ENCODE measurements around the gene FPGS. TPM values are rescaled to one million over a fixed set of nuclear protein-coding genes. Genes with fewer than 3 reads are reported as not detected.

The FPGS gene
- total RNA-seq, 4 donors from 2014 or later = 46.1 to 105 (median 71.5) TPM

DNA sequence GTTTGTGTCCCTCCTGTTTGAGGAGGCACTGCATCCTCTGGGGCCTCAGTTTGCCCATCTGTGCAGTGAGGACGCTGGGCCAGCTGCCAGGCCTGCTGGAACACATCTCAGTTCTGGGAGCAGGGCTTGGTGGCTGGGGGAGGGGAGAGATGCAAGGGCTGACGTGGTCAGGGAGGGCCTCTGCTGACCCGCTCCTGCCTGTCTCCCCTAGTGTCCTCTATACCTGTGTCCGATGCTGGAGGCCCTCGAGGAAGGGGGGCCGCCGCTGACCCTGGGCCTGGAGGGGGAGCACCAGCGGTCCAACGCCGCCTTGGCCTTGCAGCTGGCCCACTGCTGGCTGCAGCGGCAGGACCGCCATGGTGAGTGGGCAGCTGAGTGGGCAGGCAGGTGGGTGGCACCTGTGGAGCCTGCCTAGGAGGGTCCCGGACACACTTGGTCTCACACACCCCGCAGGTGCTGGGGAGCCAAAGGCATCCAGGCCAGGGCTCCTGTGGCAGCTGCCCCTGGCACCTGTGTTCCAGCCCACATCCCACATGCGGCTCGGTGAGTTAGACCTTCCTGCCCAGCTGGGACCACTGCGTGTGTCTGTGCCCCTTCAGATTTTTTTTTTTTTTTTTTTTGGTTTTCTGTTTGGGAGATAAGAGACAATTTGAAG, 5.8 kb downstream of the FPGS start:
- Histone ChIP-seq H3K36me3 (peaks cover 0 to 49% (median 0%) of the 10 kb centered on the region in 3 donors), H3K27me3 (no peaks in the 10 kb centered on the region)
- no peak for TF ChIP-seq POLR2A (IDR thresholded peaks at IDR 0.05)
- TF ChIP-seq, protein P1, sequence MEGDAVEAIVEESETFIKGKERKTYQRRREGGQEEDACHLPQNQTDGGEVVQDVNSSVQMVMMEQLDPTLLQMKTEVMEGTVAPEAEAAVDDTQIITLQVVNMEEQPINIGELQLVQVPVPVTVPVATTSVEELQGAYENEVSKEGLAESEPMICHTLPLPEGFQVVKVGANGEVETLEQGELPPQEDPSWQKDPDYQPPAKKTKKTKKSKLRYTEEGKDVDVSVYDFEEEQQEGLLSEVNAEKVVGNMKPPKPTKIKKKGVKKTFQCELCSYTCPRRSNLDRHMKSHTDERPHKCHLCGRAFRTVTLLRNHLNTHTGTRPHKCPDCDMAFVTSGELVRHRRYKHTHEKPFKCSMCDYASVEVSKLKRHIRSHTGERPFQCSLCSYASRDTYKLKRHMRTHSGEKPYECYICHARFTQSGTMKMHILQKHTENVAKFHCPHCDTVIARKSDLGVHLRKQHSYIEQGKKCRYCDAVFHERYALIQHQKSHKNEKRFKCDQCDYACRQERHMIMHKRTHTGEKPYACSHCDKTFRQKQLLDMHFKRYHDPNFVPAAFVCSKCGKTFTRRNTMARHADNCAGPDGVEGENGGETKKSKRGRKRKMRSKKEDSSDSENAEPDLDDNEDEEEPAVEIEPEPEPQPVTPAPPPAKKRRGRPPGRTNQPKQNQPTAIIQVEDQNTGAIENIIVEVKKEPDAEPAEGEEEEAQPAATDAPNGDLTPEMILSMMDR (IDR thresholded peaks at IDR 0.05) = no peak

DNA sequence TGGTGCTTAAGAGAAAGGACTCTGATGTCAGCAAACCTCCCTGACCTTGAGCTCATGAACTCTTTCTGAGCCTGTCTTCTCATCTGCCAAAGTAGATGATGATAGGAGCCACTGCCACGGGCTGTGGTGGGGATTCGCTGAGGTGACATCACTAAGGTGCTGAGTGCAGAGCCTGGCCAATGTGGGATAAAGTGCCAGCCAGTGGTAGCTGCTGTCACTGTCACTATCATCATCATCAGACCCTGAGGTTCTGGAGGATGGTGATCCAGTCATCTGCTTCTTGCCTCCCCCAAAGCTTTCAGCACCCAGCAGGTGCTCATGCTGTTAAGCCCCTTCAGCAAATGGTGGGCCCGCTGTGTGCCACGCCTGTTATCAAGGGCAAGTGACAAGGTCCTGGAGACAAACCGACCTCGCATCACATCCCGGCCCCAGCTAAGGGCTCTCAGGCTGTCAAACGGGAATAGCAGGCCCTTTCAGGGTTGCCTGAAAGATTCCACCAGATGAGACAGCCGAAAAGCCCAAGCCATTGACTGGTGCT, 6.4 kb downstream of the FPGS start:
- no peak for DNase-seq
- Histone ChIP-seq H3K27ac (peak overlapping the region in 1 of 4 donors; percentile 84), H3K4me3 (peak overlapping the region in 2 of 4 donors; percentile 22 to 46), H3K4me1 (peaks cover under 1 to 24% (median 3%) of the 10 kb centered on the region in 4 donors), H3K27me3 (no peaks in the 10 kb centered on the region), H3K36me3 (peaks cover 0 to 55% (median 0%) of the 10 kb centered on the region in 3 donors), H3K9me3 (no peaks in the 10 kb centered on the region)
- TF ChIP-seq, protein P1 (IDR thresholded peaks at IDR 0.05) = no peak
- no peak for TF ChIP-seq POLR2A (IDR thresholded peaks at IDR 0.05)

More for the DNA sequence above, 5.8 kb downstream of the FPGS start:
- no peak overlapping the region for H3K4me3 ChIP-seq
- no peak for DNase-seq
- no peak overlapping the region for H3K27ac ChIP-seq
- H3K4me1 ChIP-seq = peaks cover 6 to 30% (median 8%) of the 10 kb centered on the region in 4 donors
- H3K9me3 ChIP-seq = no peaks in the 10 kb centered on the region

DNA sequence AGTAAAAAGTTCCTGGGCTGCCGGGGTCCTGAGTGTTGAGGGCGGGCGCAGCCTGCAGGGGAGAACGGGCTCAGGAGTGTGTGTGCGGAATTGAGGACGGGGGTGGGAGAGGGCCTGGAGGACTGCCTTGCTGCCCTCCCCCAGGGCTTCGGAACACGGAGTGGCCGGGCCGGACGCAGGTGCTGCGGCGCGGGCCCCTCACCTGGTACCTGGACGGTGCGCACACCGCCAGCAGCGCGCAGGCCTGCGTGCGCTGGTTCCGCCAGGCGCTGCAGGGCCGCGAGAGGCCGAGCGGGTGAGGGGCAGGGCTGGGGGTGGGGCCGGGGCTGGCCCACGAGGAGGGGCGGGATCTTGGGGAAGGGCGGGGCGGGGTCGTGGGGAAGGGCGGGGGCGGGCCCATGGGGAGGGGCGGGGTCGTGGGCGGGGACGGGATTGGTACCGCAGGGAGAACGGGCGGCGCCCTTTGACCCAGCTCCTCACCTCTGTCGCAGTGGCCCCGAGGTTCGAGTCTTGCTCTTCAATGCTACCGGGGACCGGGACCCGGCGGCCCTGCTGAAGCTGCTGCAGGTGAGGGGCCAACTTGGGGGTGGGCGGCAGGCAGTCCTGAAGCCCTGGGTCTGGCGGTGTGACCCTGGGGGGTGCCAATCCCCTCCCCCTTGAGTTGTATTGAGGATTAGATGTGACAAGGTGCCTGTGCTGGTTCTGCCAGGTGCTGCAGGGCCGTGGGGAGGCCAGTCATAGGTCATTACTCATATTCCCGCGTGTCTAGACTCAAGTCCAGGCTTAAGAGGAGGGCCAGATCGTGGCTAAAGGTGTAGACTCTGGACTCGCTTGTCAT, 7.1 kb downstream of the FPGS start:
- Histone ChIP-seq H3K9me3 (no peaks in the 10 kb centered on the region), H3K4me3 (peak overlapping the region in 2 of 4 donors; percentile 23 to 46), H3K4me1 (peaks cover 0 to 17% (median 2%) of the 10 kb centered on the region in 4 donors), H3K27ac (peak overlapping the region; percentile 10 to 84 (median 48)), H3K27me3 (no peaks in the 10 kb centered on the region), H3K36me3 (peaks cover 0 to 62% (median 0%) of the 10 kb centered on the region in 3 donors)
- peak in 2 of 3 donors; percentile 83 to 90 for DNase-seq
- no peak for TF ChIP-seq POLR2A (IDR thresholded peaks at IDR 0.05)
- TF ChIP-seq, protein P1 (IDR thresholded peaks at IDR 0.05) = peak in 1 of 6 experiments; percentile 20

DNA sequence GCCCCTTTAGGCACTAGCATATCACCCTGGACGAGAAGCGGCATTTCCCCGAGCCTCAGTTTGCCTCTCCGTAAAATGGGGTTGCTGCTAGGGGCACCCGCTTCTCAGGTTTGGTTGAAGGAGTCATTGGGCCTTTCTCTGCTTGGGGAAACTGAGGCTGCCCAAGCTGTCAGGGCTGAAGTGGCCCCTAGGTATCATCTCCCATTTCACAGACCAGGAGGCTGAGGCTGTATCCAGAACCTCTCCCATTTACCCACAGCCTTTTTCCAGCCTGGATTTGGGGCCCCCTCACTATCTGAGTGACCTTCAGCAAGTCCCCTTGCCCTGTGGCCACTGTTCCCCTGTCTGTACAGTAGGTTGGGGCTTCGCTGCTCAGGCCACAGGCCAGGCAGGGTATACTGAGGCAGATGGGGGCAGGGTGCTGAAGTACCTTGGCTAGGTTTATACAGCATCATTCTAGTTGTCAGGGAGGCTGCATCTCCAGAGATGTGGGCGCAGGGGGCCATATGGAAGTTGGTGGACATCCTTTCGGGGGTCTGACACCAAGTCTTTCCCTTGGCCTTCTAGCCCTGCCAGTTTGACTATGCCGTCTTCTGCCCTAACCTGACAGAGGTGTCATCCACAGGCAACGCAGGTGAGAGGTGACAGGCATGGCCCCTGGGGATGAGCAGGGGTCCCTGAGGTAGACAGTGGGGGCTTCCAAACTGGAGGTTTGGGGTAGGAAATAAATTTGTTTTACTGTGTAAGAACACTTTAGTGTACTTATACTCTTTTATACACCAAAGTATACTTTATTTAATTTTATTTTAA, 7.9 kb downstream of the FPGS start:
- TF ChIP-seq, protein P1 (IDR thresholded peaks at IDR 0.05) = no peak
- TF ChIP-seq POLR2A (IDR thresholded peaks at IDR 0.05) = no peak
- H3K27ac ChIP-seq = peak overlapping the region in 3 of 4 donors; percentile 32 to 84 (median 65)
- no peak for DNase-seq
- H3K36me3 ChIP-seq = peaks cover 0 to 70% (median 0%) of the 10 kb centered on the region in 3 donors
- peak overlapping the region in 1 of 4 donors; percentile 23 for H3K4me3 ChIP-seq
- H3K9me3 ChIP-seq = no peaks in the 10 kb centered on the region
- no peaks in the 10 kb centered on the region for H3K27me3 ChIP-seq
- peaks cover 0 to 14% (median 2%) of the 10 kb centered on the region in 4 donors for H3K4me1 ChIP-seq

DNA sequence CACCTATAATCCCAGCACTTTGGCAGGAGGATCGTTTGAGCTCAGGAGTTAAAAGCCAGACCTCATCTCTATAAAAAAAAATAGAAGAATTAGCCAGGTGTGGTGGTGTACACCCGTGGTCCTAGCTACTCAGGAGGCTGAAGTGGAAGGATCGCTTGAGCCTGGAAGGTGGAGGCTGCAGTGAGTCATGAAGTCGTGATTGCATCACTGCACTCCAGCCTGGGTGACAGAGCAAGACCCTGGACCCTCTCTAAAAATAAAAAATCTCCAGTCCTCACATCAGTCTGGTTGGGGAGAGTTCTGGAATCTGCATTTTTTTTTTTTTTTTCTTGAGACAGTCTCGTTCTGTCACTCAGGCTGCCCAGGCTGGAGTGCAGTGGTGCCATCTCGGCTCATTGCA, 9.3 kb downstream of the FPGS start:
- DNase-seq = no peak
- Histone ChIP-seq H3K9me3 (no peaks in the 10 kb centered on the region), H3K4me1 (peaks cover 0 to 14% (median 2%) of the 10 kb centered on the region in 4 donors), H3K27ac (no peak overlapping the region), H3K36me3 (peaks cover 0 to 79% (median 0%) of the 10 kb centered on the region in 3 donors), H3K27me3 (no peaks in the 10 kb centered on the region), H3K4me3 (no peak overlapping the region)
- TF ChIP-seq, protein P1 (IDR thresholded peaks at IDR 0.05) = no peak
- no peak for TF ChIP-seq POLR2A (IDR thresholded peaks at IDR 0.05)
